Regular cardiac myocyte (primary cell): ENCODE data around the gene DHRS4. TPM values are rescaled to one million over a fixed set of nuclear protein-coding genes. Genes with fewer than 3 reads are reported as not detected.

Experiments used
- total RNA-seq: library from RNA; depleted of rRNA; stranded (reverse); fragments of >200 nt; gene quantifications from 2 replicates; pipeline ENCODE4 v1.2.3, GENCODE V29; 2014

DHRS4 gene
- 29.6 and 49.8 TPM in 2 replicates for total RNA-seq

DNA sequence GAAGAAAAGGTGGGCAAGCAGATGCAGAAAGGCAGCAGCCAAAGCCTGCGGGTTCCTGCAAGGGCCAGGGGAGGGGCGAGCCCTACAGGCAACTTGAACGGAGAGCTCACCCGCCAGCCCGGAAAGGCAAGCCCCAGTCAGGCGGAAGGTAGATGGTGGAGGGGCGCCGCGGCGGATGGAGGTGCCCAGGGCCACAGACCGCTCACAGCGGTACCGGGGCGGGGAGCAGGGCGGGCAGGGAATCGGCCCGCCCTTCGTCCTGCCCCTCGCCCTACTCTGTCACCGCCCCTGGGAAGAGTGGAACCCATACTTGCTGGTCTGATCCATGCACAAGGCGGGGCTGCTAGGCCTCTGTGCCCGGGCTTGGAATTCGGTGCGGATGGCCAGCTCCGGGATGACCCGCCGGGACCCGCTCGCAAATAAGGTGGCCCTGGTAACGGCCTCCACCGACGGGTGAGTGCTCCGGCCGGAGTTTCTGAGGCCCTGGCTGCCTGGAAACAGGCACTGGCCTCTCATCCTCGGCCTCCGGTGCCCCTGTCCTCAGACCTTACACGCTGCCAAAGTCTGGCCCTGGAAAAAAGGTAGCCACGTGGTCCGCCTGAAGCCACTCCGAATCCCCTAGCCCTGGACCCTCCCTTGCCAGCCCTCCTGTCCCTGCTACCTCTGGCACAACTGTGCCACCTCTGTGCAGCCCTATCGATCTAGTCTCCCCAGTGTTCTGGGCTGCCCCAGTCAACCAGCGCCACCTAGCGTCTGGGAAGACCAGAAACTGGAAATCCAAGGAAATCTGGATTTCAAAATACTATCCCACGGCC lies at the start of gene DHRS4:
DHRS4 (plus strand) TSS at position 307 of the 815 bp plus-strand sequence; CDS start at position 326, 19 bp downstream.

DNA sequence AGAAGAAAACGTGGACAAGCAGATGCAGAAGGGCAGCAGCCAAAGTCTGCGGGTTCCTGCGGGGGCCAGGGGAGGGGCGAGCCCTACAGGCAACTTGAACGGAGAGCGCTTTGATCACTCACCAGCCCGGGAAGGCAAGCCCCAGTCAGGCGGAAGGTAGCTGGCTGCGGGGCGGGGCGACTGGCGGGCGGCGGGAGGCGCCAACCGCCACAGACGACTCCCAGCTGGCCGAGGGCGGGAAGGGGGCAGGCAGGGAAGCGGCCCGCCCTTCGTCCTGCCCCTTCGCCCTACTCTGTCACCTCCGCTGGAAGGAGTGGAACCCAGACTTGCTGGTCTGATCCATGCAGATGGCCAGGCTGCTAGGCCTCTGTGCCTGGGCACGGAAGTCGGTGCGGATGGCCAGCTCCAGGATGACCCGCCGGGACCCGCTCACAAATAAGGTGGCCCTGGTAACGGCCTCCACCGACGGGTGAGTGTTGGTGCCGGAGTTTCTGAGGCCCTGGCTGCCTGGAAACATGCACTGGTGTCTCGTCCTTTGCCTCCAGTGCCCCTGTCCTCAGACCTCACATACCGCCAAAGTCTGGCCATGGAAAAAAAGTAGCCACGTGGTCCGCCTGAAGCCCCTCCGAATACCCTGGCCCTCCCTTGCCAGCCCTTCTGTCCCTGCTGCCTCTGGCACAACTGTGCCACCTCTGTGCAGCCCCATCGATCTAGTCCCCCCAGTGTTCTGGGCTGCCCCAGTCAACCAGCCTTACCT lies 35.2 kb downstream of the DHRS4 start, which contains the start of gene DHRS4L2:
DHRS4L2 (plus strand) TSS at position 323 of the 757 bp plus-strand sequence; CDS start at position 342, 19 bp downstream.

Other genes with a start within 250 kb of the DHRS4 start
- 16.3 and 16.9 TPM in 2 replicates for gene DHRS4L2, start 35.2 kb downstream of the DHRS4 start, total RNA-seq
- gene CARMIL3, start 98.2 kb downstream of the DHRS4 start, total RNA-seq = not detected in 2 replicates
- gene CPNE6, start 117.8 kb downstream of the DHRS4 start, total RNA-seq = not detected in 2 replicates
- 13.4 and 17.2 TPM in 2 replicates for gene PCK2, start 140.5 kb downstream of the DHRS4 start, total RNA-seq
- gene DCAF11, start 161.0 kb downstream of the DHRS4 start, total RNA-seq = 50.6 and 56.1 TPM in 2 replicates
- gene NRL, start 161.2 kb downstream of the DHRS4 start, total RNA-seq = 0.56 and 0.77 TPM in 2 replicates
- not detected in 2 replicates for gene FITM1, start 176.9 kb downstream of the DHRS4 start, total RNA-seq
- gene PSME1, start 182.4 kb downstream of the DHRS4 start, total RNA-seq = 69.4 and 88.5 TPM in 2 replicates
- gene EMC9, start 187.8 kb downstream of the DHRS4 start, total RNA-seq = 20.6 and 31.1 TPM in 2 replicates
- gene PSME2, start 192.8 kb downstream of the DHRS4 start, total RNA-seq = 81.5 and 136 TPM in 2 replicates
- gene RNF31, start 193.7 kb downstream of the DHRS4 start, total RNA-seq = 22.6 and 28.8 TPM in 2 replicates
- 55.5 and 58.9 TPM in 2 replicates for gene IRF9, start 207.5 kb downstream of the DHRS4 start, total RNA-seq
- 0.56 and 0.77 TPM in 2 replicates for gene REC8, start 218.3 kb downstream of the DHRS4 start, total RNA-seq
- 26.5 and 79.8 TPM in 2 replicates for gene IPO4, start 235.0 kb downstream of the DHRS4 start, total RNA-seq
- 78.4 and 80.1 TPM in 2 replicates for gene TM9SF1, start 241.7 kb downstream of the DHRS4 start, total RNA-seq